GM12874 (cell line): ENCODE results near the gene LRRC43.
A peak's percentile ranks its signal among the peaks of the same experiment; 100 is the strongest.

Experiments used
- CTCF ChIP-seq: IDR thresholded peaks from 2 replicates; pipeline ENCODE4 v1.5.1; 2011; ENCODE audit warnings: low read depth, mild to moderate bottlenecking, control low read depth, low read length, moderate library complexity; ENCODE audit not compliant: insufficient read depth

Gene LRRC43

GRCh38 chr12:122147514-122148290 is 35.2 kb upstream of the LRRC43 start:
- no peak for TF ChIP-seq CTCF

- no peak for TF ChIP-seq CTCF
These were observed 34.3 kb upstream of the LRRC43 start for GRCh38 chr12:122148657-122149056.

- no peak for TF ChIP-seq CTCF
These were observed 32.7 kb upstream of the LRRC43 start for GRCh38 chr12:122150127-122150681.

- no peak for TF ChIP-seq CTCF
These were observed 30.2 kb upstream of the LRRC43 start for GRCh38 chr12:122152754-122153153.

GRCh38 chr12:122155705-122156104 is 27.2 kb upstream of the LRRC43 start:
- no peak for TF ChIP-seq CTCF

- no peak for TF ChIP-seq CTCF
These were observed 24.1 kb upstream of the LRRC43 start for GRCh38 chr12:122158700-122159285.

- 0 out of 2 replicates have a peak, but pooled peaks have one; percentile 10 for TF ChIP-seq CTCF
These were observed 23.0 kb upstream of the LRRC43 start for GRCh38 chr12:122159882-122160281.
